SK-N-SH (cell line): ENCODE measurements around the gene WWOX. TPM values are rescaled to one million over a fixed set of nuclear protein-coding genes. Genes with fewer than 3 reads are reported as not detected.

ENCODE experiments used
- CTCF ChIA-PET: fragments of 300-600, 350-600 bp; formaldehyde crosslinking; extraction: SDS; loops from one replicate; lab custom pipeline; 2021; lab: Yijun Ruan, JAX
- POLR2A ChIA-PET: fragments of 350-600 bp; sonication (Branson Sonifier 250); formaldehyde crosslinking; extraction: SDS; loops from one replicate; lab custom pipeline; 2020; ENCODE audit warnings: antibody characterized with exemption, inconsistent platforms; lab: Yijun Ruan, JAX
- DNase-seq: peaks from one replicate; pipeline ENCODE4 v3.0.0; 2012
- H2AFZ ChIP-seq: fragments of 200-600 bp; sonication (generic); 2 replicates; pipeline ENCODE4 v1.8.1; 2016; ENCODE audit warnings: antibody characterized with exemption, mild to moderate bottlenecking, low read depth
- H3F3A ChIP-seq: fragments of 200-600 bp; sonication (generic); replicated peaks from 2 replicates; pipeline ENCODE3; 2016; ENCODE audit warnings: antibody characterized with exemption, mild to moderate bottlenecking; ENCODE audit not compliant: insufficient read depth
- H3K27ac ChIP-seq, 2 experiments: fragments of 200-500 bp in 1 of 2; fragments of 200-600 bp in 1 of 2; sonication (Bioruptor generic) in 1 of 2; sonication (generic), shearing (Covaris generic) in 1 of 2; 2 replicates each; pipeline versions ENCODE4 v1.5.1 to v1.6.1; 2014 to 2016; ENCODE audit warnings: low read depth in 2 of 2, inconsistent platforms in 1 of 2, low read length in 1 of 2, mild to moderate bottlenecking in 1 of 2, mixed read lengths in 1 of 2
- H3K27me3 ChIP-seq: fragments of 200-600 bp; sonication (generic), shearing (Covaris generic); 2 replicates; pipeline ENCODE4 v1.6.1; 2016; ENCODE audit warnings: mixed run types; ENCODE audit not compliant: insufficient read depth
- H3K36me3 ChIP-seq, 2 experiments: fragments of 200-500 bp in 1 of 2; fragments of 200-600 bp in 1 of 2; sonication (Bioruptor generic) in 1 of 2; sonication (generic) in 1 of 2; replicated peaks in 1 of 2; 2 replicates each; pipeline versions ENCODE3 to v1.5.1; 2014 to 2016; ENCODE audit warnings: low read length in 1 of 2, mild to moderate bottlenecking in 1 of 2; ENCODE audit not compliant: insufficient read depth in 2 of 2, control insufficient read depth in 1 of 2
- H3K4me1 ChIP-seq, 2 experiments: fragments of 200-500 bp in 1 of 2; fragments of 200-600 bp in 1 of 2; sonication (Bioruptor generic) in 1 of 2; sonication (generic), shearing (Covaris generic) in 1 of 2; 2 replicates each; pipeline versions ENCODE4 v1.5.1 to v1.6.1; 2014 to 2016; ENCODE audit warnings: low read depth in 1 of 2, low read length in 1 of 2, mixed run types in 1 of 2; ENCODE audit not compliant: insufficient read depth in 2 of 2, control insufficient read depth in 1 of 2
- H3K4me2 ChIP-seq: fragments of 200-600 bp; sonication (generic), shearing (Covaris generic); 2 replicates; pipeline ENCODE4 v1.6.1; 2017; ENCODE audit warnings: mixed run types
- H3K4me3 ChIP-seq, 2 experiments: fragments of 200-500 bp in 1 of 2; fragments of 200-600 bp in 1 of 2; sonication (Bioruptor generic) in 1 of 2; sonication (generic), shearing (Covaris generic) in 1 of 2; 2 replicates each; pipeline versions ENCODE4 v1.5.1 to v1.8.1; 2014 to 2016; ENCODE audit warnings: low read depth in 2 of 2, inconsistent platforms in 1 of 2, low read length in 1 of 2, mild to moderate bottlenecking in 1 of 2, mixed read lengths in 1 of 2, moderate library complexity in 1 of 2
- H3K79me2 ChIP-seq: fragments of 200-600 bp; sonication (generic); 2 replicates; pipeline ENCODE4 v1.8.1; 2017; ENCODE audit warnings: mild to moderate bottlenecking; ENCODE audit not compliant: insufficient read depth
- H3K9ac ChIP-seq: fragments of 200-600 bp; sonication (generic); 2 replicates; pipeline ENCODE4 v1.6.1; 2017; ENCODE audit warnings: mixed run types
- H3K9me2 ChIP-seq: fragments of 200-600 bp; sonication (generic); 2 replicates; pipeline ENCODE4 v1.6.1; 2017; ENCODE audit warnings: mixed run types
- H3K9me3 ChIP-seq: fragments of 200-600 bp; sonication (generic); 2 replicates; pipeline ENCODE4 v1.6.1; 2017; ENCODE audit warnings: mixed run types, mild to moderate bottlenecking, moderate library complexity
- H4K20me1 ChIP-seq: fragments of 200-600 bp; sonication (generic); 2 replicates; pipeline ENCODE4 v1.6.1; 2017; ENCODE audit warnings: mild to moderate bottlenecking, mixed run types; ENCODE audit not compliant: insufficient read depth
- CHD2 ChIP-seq: fragments of 150-350 bp; IDR thresholded peaks from 2 replicates; pipeline ENCODE4 v1.6.1; 2018; ENCODE audit warnings: low read length; ENCODE audit not compliant: partially characterized antibody
- CTCF ChIP-seq: fragments of 200-600 bp; sonication (generic); IDR thresholded peaks from 2 replicates; pipeline ENCODE4 v1.6.1; 2017; ENCODE audit warnings: antibody characterized with exemption, mild to moderate bottlenecking, moderate library complexity
- FOSL2 ChIP-seq: IDR thresholded peaks from 2 replicates; pipeline ENCODE4 v1.4.0; 2012; ENCODE audit warnings: low read depth, mild to moderate bottlenecking, moderate library complexity, borderline replicate concordance
- FOXJ3 ChIP-seq: sonication (generic); formaldehyde crosslinking; IDR thresholded peaks from 2 replicates; pipeline ENCODE4 v1.5.1; 2020; ENCODE audit warnings: mild to moderate bottlenecking, missing genetic modification reagents
- FOXM1 ChIP-seq: IDR thresholded peaks from 2 replicates; pipeline ENCODE4 v1.4.0; 2012; ENCODE audit warnings: low read depth, mild to moderate bottlenecking
- GABPA ChIP-seq: IDR thresholded peaks from 2 replicates; pipeline ENCODE4 v1.4.0; 2012; ENCODE audit warnings: low read depth, mild to moderate bottlenecking
- GATA2 ChIP-seq: sonication (generic); formaldehyde crosslinking; IDR thresholded peaks from 2 replicates; pipeline ENCODE4 v1.5.0; 2020; ENCODE audit warnings: mild to moderate bottlenecking, missing genetic modification reagents
- JUND ChIP-seq: IDR thresholded peaks from 2 replicates; pipeline ENCODE4 v1.4.0; 2012
- MAX ChIP-seq: IDR thresholded peaks from 2 replicates; pipeline ENCODE4 v1.4.0; 2012; ENCODE audit warnings: low read depth
- MXI1 ChIP-seq: IDR thresholded peaks from 2 replicates; pipeline ENCODE4 v1.6.1; 2012; ENCODE audit warnings: mild to moderate bottlenecking, low read depth, low read length, improper control_type of control experiment
- NFIC ChIP-seq: IDR thresholded peaks from 2 replicates; pipeline ENCODE4 v1.4.0; 2012; ENCODE audit warnings: borderline replicate concordance
- NRF1 ChIP-seq: IDR thresholded peaks from 2 replicates; pipeline ENCODE4 v1.6.1; 2012; ENCODE audit warnings: low read depth, mild to moderate bottlenecking, low read length
- POLR2AphosphoS5 ChIP-seq: IDR thresholded peaks from 2 replicates; pipeline ENCODE4 v1.6.1; 2012; ENCODE audit warnings: low read depth, low read length
- RAD21 ChIP-seq: IDR thresholded peaks from 2 replicates; pipeline ENCODE4 v1.6.1; 2012; ENCODE audit warnings: mild to moderate bottlenecking, low read length
- RXRA ChIP-seq: IDR thresholded peaks from 2 replicates; pipeline ENCODE4 v1.4.0; 2012; ENCODE audit warnings: low read depth, mild to moderate bottlenecking, borderline replicate concordance
- SMC3 ChIP-seq: IDR thresholded peaks from 2 replicates; pipeline ENCODE4 v1.6.1; 2012; ENCODE audit warnings: low read depth, low read length, improper control_type of control experiment
- TAF1 ChIP-seq: IDR thresholded peaks from 2 replicates; pipeline ENCODE4 v1.6.1; 2012; ENCODE audit warnings: low read depth, mild to moderate bottlenecking, low read length, moderate library complexity, borderline replicate concordance
- TEAD4 ChIP-seq: IDR thresholded peaks from 2 replicates; pipeline ENCODE4 v1.4.0; 2012; ENCODE audit warnings: mild to moderate bottlenecking, borderline replicate concordance; ENCODE audit not compliant: insufficient read depth
- USF1 ChIP-seq: IDR thresholded peaks from 2 replicates; pipeline ENCODE4 v1.4.0; 2012; ENCODE audit warnings: low read depth, borderline replicate concordance
- USF2 ChIP-seq: fragments of 150-350 bp; IDR thresholded peaks from 2 replicates; pipeline ENCODE4 v1.6.1; 2017; ENCODE audit warnings: antibody characterized with exemption, low read length, low read depth, borderline replicate concordance
- YY1 ChIP-seq: IDR thresholded peaks from 2 replicates; pipeline ENCODE4 v1.4.0; 2012; ENCODE audit warnings: low read depth, mild to moderate bottlenecking
- ZBTB33 ChIP-seq: IDR thresholded peaks from 2 replicates; pipeline ENCODE4 v1.4.0; 2012; ENCODE audit warnings: low read depth, borderline replicate concordance
- WGBS: methylation state at CpG from one replicate; pipeline ENCODE4 v1.1.6; 2017; ENCODE audit warnings: low lambda C conversion rate; 5-methylcytosine and 5-hydroxymethylcytosine counted together
- polyA plus RNA-seq, 3 experiments: library from polyadenylated mRNA; depleted of rRNA; stranded (reverse); fragments of >200 nt; gene quantifications; 2 replicates each; pipeline ENCODE4 v1.2.3, GENCODE V29; 2012

The WWOX gene
- polyA plus RNA-seq, 1 of the 3 experiments (the other 2 are of a cell fraction): 10.8 TPM

- Histone ChIP-seq H3K9me3 (no peaks in the 10 kb centered on the region), H3K4me2 (no peak overlapping the region), H3K4me1 (no peaks in the 10 kb centered on the region), H3K27me3 (no peaks in the 10 kb centered on the region), H3K36me3 (no peaks in the 10 kb centered on the region), H3K9ac (no peak overlapping the region), H3K27ac (no peak overlapping the region), H3K9me2 (no peaks in the 10 kb centered on the region), H3F3A (no peaks in the 10 kb centered on the region), H4K20me1 (no peaks in the 10 kb centered on the region)
- no peak for DNase-seq
- CTCF ChIA-PET: no interaction called here
- TF ChIP-seq FOXJ3 (CRISPR knock-in tag) (no peak), MAX (no peak), NFIC (no peak), CHD2 (no peak), JUND (no peak), TEAD4 (no peak), RXRA (no peak), POLR2AphosphoS5 (no peak), RAD21 (no peak), TAF1 (no peak), USF1 (no peak), YY1 (no peak), NRF1 (no peak), GATA2 (CRISPR knock-in tag) (no peak)
- TF ChIP-seq, all 33 proteins: peak for 0
- Histone ChIP-seq H3K4me3 (no peak overlapping the region), H2AFZ (no peak overlapping the region), H3K79me2 (no peaks in the 10 kb centered on the region)
- POLR2A ChIA-PET: interaction anchor here (0.7 kb wide), 1 partner anchor 1439 kb away, joined by 3 read pairs; no protein-coding TSS in a partner anchor
- 49% methylated on average over 8 of the region's 8 CpGs for WGBS
Observed at GRCh38 chr16:78956859-78957258, 857.4 kb downstream of the WWOX start.

GRCh38 chr16:78957317-78958100, 858.1 kb downstream of the WWOX start:
- H3K27me3 ChIP-seq: no peaks in the 10 kb centered on the region
- no peak overlapping the region for H2AFZ ChIP-seq
- no peaks in the 10 kb centered on the region for H3F3A ChIP-seq
- H3K36me3 ChIP-seq: no peaks in the 10 kb centered on the region
- H4K20me1 ChIP-seq: no peaks in the 10 kb centered on the region
- ChIA-PET POLR2A (interaction anchor here (0.7 kb wide), 1 partner anchor 1438 kb away, joined by 3 read pairs; no protein-coding TSS in a partner anchor), CTCF (interaction anchor here (0.7 to 1.4 kb wide), 2 partner anchors 9 to 645 kb away, joined by 4 to 5 read pairs; no protein-coding TSS in a partner anchor)
- no peak overlapping the region for H3K4me2 ChIP-seq
- no peak overlapping the region for H3K4me3 ChIP-seq
- WGBS: 49% methylated on average over 15 of the region's 15 CpGs
- no peaks in the 10 kb centered on the region for H3K4me1 ChIP-seq
- H3K9me3 ChIP-seq: no peaks in the 10 kb centered on the region
- H3K27ac ChIP-seq: no peak overlapping the region
- H3K9me2 ChIP-seq: no peaks in the 10 kb centered on the region
- H3K79me2 ChIP-seq: no peaks in the 10 kb centered on the region
- H3K9ac ChIP-seq: no peak overlapping the region
- DNase-seq: no peak
- TF ChIP-seq GATA2 (CRISPR knock-in tag) (no peak), USF2 (no peak), ZBTB33 (no peak), MAX (no peak), SMC3 (no peak), POLR2AphosphoS5 (no peak), MXI1 (no peak), GABPA (no peak), JUND (no peak), FOXM1 (no peak), FOXJ3 (CRISPR knock-in tag) (no peak), RXRA (no peak), CTCF (no peak), NRF1 (no peak), FOSL2 (no peak)
